ENCODE results near the gene COQ3. TPM values are rescaled to one million over a fixed set of nuclear protein-coding genes. Genes with fewer than 3 reads are reported as not detected.
A peak's percentile ranks its signal among the peaks of the same experiment; 100 is the strongest.
"Not testable (repeated sequence)": the region's sequence is repeated elsewhere in the genome, so short reads cannot be mapped to it uniquely, and the experiment has no call there.

Gene COQ3
- total RNA-seq, 3 donors from 2014 or later: 8.9 to 12.6 (median 9.5) TPM

DNA sequence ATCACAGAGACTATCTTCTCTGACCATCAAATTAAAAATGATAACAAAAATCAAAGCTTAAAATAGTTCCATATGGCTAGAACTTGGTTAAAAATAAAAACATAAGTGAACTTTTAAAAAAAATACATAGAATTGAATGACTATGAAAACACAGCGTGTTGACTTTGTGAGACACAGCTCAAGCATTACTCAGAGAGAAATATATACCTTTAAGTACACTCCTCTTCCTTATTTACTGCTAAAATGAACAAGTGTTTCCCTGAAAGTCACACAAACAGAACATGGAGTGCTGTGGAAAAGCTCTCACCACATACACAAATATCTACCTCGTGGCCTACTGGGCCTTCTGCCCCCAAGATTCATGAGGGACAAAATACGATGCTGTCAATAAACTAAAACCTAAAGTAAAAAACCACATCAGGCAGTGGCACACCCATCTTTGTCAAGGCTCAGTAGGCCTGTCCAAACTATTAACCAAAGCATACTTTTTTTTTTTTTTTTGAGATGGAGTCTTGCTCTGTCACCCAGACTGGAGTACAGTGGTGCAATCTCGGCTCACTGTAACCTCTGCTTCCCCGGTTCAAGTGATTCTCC is 52.0 kb downstream of the COQ3 start:
- ATAC-seq: no peak
- no peaks in the 10 kb centered on the region for H3K9me3 ChIP-seq
- intact Hi-C loops (cut with DNase I, micrococcal nuclease): no loop called here

DNA sequence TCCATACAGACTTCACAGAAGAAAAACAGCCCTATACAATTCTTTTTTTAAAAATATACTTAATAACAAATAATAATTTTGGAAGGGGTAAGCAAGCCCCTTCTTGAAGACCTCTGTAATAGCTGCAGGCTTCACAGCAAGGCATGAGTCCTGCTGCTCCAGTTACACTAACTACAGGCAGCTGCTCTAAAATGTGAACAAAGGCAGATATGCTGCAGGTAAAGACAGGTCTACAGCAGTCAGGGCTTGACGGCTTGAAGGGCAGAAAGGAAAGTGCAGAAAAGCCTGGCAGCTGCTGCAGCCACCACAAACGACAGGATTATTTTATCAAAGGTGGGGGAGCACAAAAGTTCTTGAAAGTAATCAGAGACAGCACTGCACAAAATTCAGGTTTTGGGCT is 55.8 kb downstream of the COQ3 start:
- ATAC-seq: no peak
- no peak for DNase-seq
- intact Hi-C loops (cut with DNase I, micrococcal nuclease): no loop called here
- Histone ChIP-seq H3K36me3 (ENCODE audit: low read depth) (no peaks in the 10 kb centered on the region), H3K9me3 (no peaks in the 10 kb centered on the region), H3K4me3 (no peak overlapping the region), H3K4me1 (ENCODE audit: low read depth) (no peaks in the 10 kb centered on the region)
- TF ChIP-seq, protein P1, sequence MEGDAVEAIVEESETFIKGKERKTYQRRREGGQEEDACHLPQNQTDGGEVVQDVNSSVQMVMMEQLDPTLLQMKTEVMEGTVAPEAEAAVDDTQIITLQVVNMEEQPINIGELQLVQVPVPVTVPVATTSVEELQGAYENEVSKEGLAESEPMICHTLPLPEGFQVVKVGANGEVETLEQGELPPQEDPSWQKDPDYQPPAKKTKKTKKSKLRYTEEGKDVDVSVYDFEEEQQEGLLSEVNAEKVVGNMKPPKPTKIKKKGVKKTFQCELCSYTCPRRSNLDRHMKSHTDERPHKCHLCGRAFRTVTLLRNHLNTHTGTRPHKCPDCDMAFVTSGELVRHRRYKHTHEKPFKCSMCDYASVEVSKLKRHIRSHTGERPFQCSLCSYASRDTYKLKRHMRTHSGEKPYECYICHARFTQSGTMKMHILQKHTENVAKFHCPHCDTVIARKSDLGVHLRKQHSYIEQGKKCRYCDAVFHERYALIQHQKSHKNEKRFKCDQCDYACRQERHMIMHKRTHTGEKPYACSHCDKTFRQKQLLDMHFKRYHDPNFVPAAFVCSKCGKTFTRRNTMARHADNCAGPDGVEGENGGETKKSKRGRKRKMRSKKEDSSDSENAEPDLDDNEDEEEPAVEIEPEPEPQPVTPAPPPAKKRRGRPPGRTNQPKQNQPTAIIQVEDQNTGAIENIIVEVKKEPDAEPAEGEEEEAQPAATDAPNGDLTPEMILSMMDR (IDR thresholded peaks at IDR 0.05): no peak

More for the DNA sequence above, 52.0 kb downstream of the COQ3 start:
- DNase-seq: no peak
- H3K4me1 ChIP-seq (ENCODE audit: low read depth): no peaks in the 10 kb centered on the region
- no peak overlapping the region for H3K4me3 ChIP-seq
- TF ChIP-seq, protein P1 (IDR thresholded peaks at IDR 0.05): no peak
- H3K36me3 ChIP-seq (ENCODE audit: low read depth): no peaks in the 10 kb centered on the region

DNA sequence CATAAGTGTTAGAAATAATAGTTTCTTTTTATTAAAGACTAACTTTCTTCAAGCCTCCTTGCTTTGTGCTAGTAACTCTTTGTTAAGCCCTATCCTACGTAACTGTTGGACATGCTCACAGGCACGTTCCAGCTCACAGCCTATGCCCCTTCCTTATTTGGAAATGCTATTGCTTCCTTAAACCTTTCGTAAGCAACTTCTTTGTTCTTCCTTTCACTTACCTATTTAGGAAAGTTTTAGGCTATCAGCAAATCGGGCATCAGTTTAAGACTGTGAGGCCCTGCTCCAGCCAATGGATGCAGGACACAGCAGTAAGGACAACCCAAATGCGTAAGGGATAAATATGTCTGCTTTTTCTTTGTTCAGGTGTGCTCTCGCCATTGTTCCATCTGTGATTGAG is 58.7 kb downstream of the COQ3 start:
- ATAC-seq; DNase-seq; H3K4me1 ChIP-seq (ENCODE audit: low read depth); H3K4me3 ChIP-seq; H3K36me3 ChIP-seq (ENCODE audit: low read depth); intact Hi-C loops (cut with DNase I, micrococcal nuclease); H3K9me3 ChIP-seq: not testable (repeated sequence)

DNA sequence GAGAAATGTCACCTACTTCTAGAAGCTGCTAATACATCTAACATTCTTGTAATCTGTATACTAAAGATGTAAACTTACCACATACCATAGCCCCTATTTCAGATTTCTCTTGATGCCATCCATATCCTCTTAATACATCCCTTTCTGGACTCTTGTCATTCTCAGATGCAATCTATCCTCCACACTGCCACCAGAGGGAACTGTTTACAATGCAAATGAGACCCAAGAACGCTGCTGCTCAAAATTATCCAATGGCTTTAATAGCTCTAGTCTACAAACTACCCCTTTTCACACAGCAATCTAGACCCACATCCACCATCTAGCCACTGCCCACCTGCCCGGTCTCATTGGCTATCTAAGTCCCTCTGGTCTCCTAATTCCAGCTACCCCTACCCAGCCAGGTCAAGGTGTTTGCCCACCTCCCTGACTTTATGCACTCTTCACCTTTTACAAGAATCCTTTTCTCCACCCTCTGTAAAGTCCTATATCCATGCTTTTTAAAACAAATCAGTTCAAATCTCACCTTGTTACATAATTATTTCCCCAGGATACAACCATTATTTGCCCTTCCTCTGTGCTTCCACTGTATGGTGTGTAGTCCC is 59.4 kb downstream of the COQ3 start:
- H3K36me3 ChIP-seq (ENCODE audit: low read depth): no peaks in the 10 kb centered on the region
- intact Hi-C loops (cut with DNase I, micrococcal nuclease): no loop called here
- H3K4me3 ChIP-seq: no peak overlapping the region
- H3K9me3 ChIP-seq: no peaks in the 10 kb centered on the region
- peak; percentile 59 for ATAC-seq
- TF ChIP-seq, protein P1 (IDR thresholded peaks at IDR 0.05): no peak
- H3K4me1 ChIP-seq (ENCODE audit: low read depth): no peaks in the 10 kb centered on the region
- peak in 1 of 3 donors; percentile 52 for DNase-seq

DNA sequence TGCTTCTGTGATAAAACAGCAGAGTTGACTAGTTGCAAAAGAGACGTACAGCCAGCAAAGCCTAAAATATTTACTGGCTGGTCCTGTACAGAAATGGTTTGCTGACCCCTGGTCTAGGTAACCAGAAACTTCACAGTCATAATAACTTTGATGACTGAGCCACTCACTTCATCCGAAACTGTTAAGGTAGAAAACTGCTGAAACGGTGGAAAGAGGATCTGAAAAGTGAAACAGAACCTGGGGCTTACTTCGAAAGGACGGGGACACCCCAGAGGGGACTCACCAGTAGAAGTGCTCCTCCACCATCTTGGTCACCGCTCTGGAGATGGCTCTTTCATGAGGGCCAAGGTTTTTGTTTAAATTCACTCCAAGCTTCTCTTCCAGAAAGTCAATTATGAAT is 60.9 kb downstream of the COQ3 start:
- TF ChIP-seq, protein P1 (IDR thresholded peaks at IDR 0.05): no peak
- DNase-seq (no peak), ATAC-seq (peak; percentile 21)
- intact Hi-C loops (cut with DNase I, micrococcal nuclease): no loop called here
- H3K36me3 ChIP-seq (ENCODE audit: low read depth): no peaks in the 10 kb centered on the region
- H3K4me3 ChIP-seq: no peak overlapping the region
- no peaks in the 10 kb centered on the region for H3K9me3 ChIP-seq
- no peaks in the 10 kb centered on the region for H3K4me1 ChIP-seq (ENCODE audit: low read depth)

DNA sequence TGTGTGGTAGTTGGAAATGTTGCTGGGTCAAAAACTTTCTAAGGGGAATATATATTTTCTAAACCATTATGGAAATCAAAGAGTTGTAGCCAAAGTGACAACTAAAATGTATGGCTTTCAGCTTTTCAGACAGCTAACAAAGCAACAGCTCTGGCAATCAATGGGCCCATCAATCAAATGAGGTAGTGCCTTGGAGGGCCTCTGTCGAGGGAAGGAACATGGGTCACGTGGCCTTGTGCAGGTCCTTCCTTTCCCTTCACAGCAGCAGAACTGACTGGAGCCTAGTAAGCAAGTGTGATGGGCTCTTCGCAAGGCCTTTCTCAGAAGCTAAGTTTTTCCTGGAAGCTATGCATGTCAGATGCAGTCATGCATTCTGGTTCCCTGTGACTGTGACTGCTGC is 62.5 kb downstream of the COQ3 start:
- TF ChIP-seq, protein P1 (IDR thresholded peaks at IDR 0.05): no peak
- no peaks in the 10 kb centered on the region for H3K4me1 ChIP-seq (ENCODE audit: low read depth)
- no peak for DNase-seq
- H3K4me3 ChIP-seq: no peak overlapping the region
- intact Hi-C loops (cut with DNase I, micrococcal nuclease): no loop called here
- H3K36me3 ChIP-seq (ENCODE audit: low read depth): no peaks in the 10 kb centered on the region
- ATAC-seq: no peak
- no peaks in the 10 kb centered on the region for H3K9me3 ChIP-seq

All from mucosa of descending colon (tissue), 3 donors.